ENCODE results near the gene MALL. TPM values are rescaled to one million over a fixed set of nuclear protein-coding genes. Genes with fewer than 3 reads are reported as not detected.

MALL gene
- total and polyA plus RNA-seq, 10 of the 15 experiments (the other 5 are each of a cell fraction or from before 2014, with no cell fraction given), result 0.26 TPM; not detected in 9

DNA sequence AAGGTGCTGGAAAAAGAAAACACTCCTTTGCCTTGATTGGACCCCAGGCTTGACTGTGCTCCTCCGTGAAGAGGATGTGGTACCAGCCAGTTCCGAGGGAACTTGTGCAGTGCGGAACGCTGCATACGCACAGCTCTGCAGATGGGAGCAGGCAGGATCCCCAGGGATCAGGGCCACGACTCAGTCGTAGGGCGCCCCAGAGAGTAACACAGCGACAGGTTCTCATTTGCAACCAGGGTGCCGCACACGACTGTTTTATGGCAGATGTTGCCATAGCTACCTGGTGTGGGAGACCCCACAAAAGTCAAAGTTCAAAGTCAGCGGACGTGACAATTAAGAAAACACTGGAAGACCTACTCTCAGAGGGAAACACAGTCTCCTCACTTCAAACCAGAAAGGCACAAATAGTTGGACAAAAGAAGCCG, 779 bp downstream of the MALL start (continued):
- TF ChIP-seq POLR2AphosphoS2 (IDR thresholded peaks at IDR 0.05; ENCODE audit: low read depth, low read length) (no peak), NFXL1 (IDR thresholded peaks at IDR 0.05; ENCODE audit: borderline replicate concordance) (no peak), ZNF24 (IDR thresholded peaks at IDR 0.05) (no peak), SRF (IDR thresholded peaks at IDR 0.05; ENCODE audit: low read depth in 2 of 2, low read length in 2 of 2) (no peak)

- H3K4me2 ChIP-seq (ENCODE audit: control insufficient read depth, insufficient read depth), result no peak overlapping the region
- no peaks in the 10 kb centered on the region for H3K36me3 ChIP-seq (ENCODE audit: control insufficient read depth in 2 of 2, insufficient read depth in 2 of 2, low read length in 1 of 2)
- H3K27ac ChIP-seq (ENCODE audit: control insufficient read depth, insufficient read depth), result no peak overlapping the region
- H3K4me1 ChIP-seq (ENCODE audit: control insufficient read depth, insufficient read depth, low read length), result no peaks in the 10 kb centered on the region
- no peaks in the 10 kb centered on the region for H3K9me3 ChIP-seq (replicated peaks; ENCODE audit: control insufficient read depth, insufficient read depth, low read length)
- SMC1A ChIA-PET (ENCODE audit: uncharacterized antibody, unreplicated experiment), result no interaction called here
- H3K4me3 ChIP-seq, result no peak overlapping the region
- BruUV-seq (replicated peaks), result no TSS peak
- no peaks in the 10 kb centered on the region for H3K79me2 ChIP-seq (ENCODE audit: control insufficient read depth, insufficient read depth, low read length)
- CTCF ChIA-PET, result no interaction called here
- POLR2A ChIA-PET, result no interaction called here
- H3K27me3 ChIP-seq (replicated peaks in 1 of 2; ENCODE audit: control insufficient read depth in 2 of 2, insufficient read depth in 2 of 2, low read length in 1 of 2), result peaks cover 0 to 8% of the 10 kb centered on the region in 2 experiments; a peak in 3 of 4 replicates
- RAD21 ChIA-PET (ENCODE audit: unreplicated experiment), result no interaction called here
- in situ Hi-C loops (cut with MboI), result no loop called here
- DNase-seq (ENCODE audit: low read depth, low spot score) (no peak), ATAC-seq (no peak), FAIRE-seq (no peak)
- no peaks in the 10 kb centered on the region for H4K20me1 ChIP-seq (ENCODE audit: control insufficient read depth, insufficient read depth)
- H3K9ac ChIP-seq (ENCODE audit: control insufficient read depth, insufficient read depth, low read length), result no peak overlapping the region
- 58% methylated on average over 8 of the region's 8 CpGs for WGBS (ENCODE audit: insufficient coverage, insufficient replicate concordance, low lambda C conversion rate, missing lambda C conversion rate)
- no peak overlapping the region for H2AFZ ChIP-seq (ENCODE audit: control insufficient read depth, low read depth, low read length)
- intact Hi-C loops (cut with micrococcal nuclease; ENCODE audit: unreplicated experiment), result no loop called here
- TF ChIP-seq SREBF2 (IDR thresholded peaks at IDR 0.05; ENCODE audit: low read length) (no peak), MEF2B (IDR thresholded peaks at IDR 0.05; ENCODE audit: partially characterized antibody, poor library complexity, severe bottlenecking) (no peak), JUND (IDR thresholded peaks at IDR 0.05; ENCODE audit: low read depth, low read length) (no peak), RAD51 (IDR thresholded peaks at IDR 0.05) (no peak), MAX (IDR thresholded peaks at IDR 0.05; ENCODE audit: low read depth, low read length) (no peak), EGR1 (IDR thresholded peaks at IDR 0.05; ENCODE audit: borderline replicate concordance in 1 of 2, low read depth in 2 of 2, low read length in 2 of 2) (no peak), SREBF1 (IDR thresholded peaks at IDR 0.05; ENCODE audit: low read length) (no peak), SMAD5 (IDR thresholded peaks at IDR 0.05; ENCODE audit: low read depth) (no peak), EED (IDR thresholded peaks at IDR 0.05; ENCODE audit: low read depth) (no peak), LARP7 (IDR thresholded peaks at IDR 0.05) (no peak), NFYB (IDR thresholded peaks at IDR 0.05; ENCODE audit: insufficient read depth, low read depth, low read length) (no peak), E4F1 (IDR thresholded peaks at IDR 0.05; ENCODE audit: borderline replicate concordance, partially characterized antibody) (no peak), MYC (IDR thresholded peaks at IDR 0.05; ENCODE audit: insufficient read depth, insufficient read length, insufficient replicate concordance, low read length, severe bottlenecking) (no peak), EP300 (IDR thresholded peaks at IDR 0.05; ENCODE audit: borderline replicate concordance in 1 of 2, control insufficient read depth in 1 of 2, low read depth in 2 of 2, low read length in 2 of 2) (no peak), USF2 (IDR thresholded peaks at IDR 0.05; ENCODE audit: borderline replicate concordance, low read depth, low read length) (no peak), TAF1 (IDR thresholded peaks at IDR 0.05; ENCODE audit: borderline replicate concordance, low read depth, low read length) (no peak), RAD21 (IDR thresholded peaks at IDR 0.05; ENCODE audit: insufficient read depth, low read depth, low read length) (no peak)
Observed at GRCh38 chr2:110113961-110114591, 1.5 kb downstream of the MALL start.
